ENCODE results near the gene SRGAP1.
"Not testable (repeated sequence)": the region's sequence is repeated elsewhere in the genome, so short reads cannot be mapped to it uniquely, and the experiment has no call there.

Gene SRGAP1

DNA sequence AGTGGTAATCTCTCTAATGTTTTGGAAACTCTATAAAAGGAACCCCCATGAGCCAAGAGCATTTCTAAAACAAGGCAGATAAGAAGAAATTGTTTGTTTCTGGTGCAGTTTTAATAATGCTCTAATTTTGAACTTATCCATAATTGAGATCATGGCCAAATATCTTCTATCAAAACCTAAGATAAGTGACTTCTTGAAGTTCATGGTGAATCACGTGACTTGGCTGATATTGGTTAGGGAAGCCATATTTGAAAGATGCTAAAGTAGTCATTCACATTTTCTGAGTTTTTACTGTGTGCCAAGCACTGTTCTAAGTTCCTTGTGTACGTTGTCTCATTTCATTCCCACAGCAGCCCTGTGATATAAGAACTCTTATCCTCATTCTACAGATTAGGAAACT is 219.7 kb downstream of the SRGAP1 start:
- no peak overlapping the region for H3K27ac ChIP-seq
- TF ChIP-seq, protein P1, sequence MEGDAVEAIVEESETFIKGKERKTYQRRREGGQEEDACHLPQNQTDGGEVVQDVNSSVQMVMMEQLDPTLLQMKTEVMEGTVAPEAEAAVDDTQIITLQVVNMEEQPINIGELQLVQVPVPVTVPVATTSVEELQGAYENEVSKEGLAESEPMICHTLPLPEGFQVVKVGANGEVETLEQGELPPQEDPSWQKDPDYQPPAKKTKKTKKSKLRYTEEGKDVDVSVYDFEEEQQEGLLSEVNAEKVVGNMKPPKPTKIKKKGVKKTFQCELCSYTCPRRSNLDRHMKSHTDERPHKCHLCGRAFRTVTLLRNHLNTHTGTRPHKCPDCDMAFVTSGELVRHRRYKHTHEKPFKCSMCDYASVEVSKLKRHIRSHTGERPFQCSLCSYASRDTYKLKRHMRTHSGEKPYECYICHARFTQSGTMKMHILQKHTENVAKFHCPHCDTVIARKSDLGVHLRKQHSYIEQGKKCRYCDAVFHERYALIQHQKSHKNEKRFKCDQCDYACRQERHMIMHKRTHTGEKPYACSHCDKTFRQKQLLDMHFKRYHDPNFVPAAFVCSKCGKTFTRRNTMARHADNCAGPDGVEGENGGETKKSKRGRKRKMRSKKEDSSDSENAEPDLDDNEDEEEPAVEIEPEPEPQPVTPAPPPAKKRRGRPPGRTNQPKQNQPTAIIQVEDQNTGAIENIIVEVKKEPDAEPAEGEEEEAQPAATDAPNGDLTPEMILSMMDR (conservative IDR thresholded peaks at IDR 0.05) = no peak

DNA sequence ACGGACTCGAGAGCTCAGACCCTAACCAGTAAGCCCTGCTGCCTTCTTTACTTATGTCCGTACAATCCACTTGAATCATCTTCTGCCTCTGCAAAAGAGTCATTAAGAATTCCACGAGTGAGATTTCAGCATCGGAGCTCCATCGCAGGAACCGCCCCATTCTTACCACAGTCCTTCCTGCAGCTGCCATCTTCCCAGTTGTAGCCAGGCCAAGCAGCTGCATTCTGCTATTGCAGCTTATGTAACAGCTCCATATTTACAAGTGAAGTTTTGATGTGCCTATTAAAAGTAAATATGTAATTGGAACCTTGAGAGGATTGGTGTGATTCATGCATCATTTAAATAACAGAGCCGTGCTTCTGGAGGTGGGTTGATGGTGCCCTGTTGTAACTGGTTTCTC is 220.2 kb downstream of the SRGAP1 start:
- TF ChIP-seq, protein P1 (conservative IDR thresholded peaks at IDR 0.05) = no peak
- H3K27ac ChIP-seq = no peak overlapping the region

DNA sequence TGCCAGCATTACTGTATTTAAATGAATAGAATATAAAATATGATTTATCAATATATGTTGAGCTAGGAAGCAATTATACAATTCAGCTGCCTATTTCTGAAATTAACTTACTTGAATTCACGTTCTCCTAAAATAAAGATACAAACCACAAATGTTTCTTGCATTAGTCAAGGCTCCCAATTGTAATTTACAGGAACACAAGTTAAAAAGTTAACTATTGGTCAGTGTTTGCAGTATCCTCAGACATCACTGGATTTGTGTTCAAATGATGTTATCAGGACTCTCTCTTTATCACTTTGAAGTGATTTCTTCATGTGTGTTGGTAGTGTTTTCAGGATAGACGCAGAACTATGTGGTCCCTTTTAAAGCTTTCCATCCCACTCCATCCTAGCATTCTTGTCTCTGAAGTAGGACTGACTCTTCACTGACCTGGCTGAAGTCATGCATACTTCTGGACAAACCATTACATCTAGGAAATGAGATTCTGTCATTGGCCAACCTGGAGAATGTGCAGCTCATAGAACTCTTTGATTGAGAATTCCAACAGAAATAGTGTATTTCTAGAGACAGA is 221.5 kb downstream of the SRGAP1 start:
- no peak overlapping the region for H3K27ac ChIP-seq
- TF ChIP-seq, protein P1 (conservative IDR thresholded peaks at IDR 0.05) = no peak

DNA sequence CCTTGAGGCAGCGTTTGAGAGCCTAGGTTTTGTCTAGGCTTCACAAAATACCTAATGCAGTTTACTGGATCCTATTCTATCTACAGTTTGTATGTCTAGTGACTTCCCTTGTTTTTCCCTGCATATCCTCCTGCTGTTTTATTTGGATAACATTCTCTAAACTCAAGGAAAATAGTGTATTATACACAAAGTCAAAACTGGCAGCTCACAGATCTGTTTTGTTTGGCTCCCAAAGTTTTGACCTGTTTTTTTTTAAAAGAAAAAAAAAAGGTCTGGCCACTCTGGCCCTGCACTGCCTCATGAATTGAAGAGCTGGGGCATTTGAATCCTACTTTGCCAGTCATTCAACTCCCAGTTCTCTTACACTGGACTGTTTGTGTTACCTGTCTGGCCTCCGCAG is 222.3 kb downstream of the SRGAP1 start:
- TF ChIP-seq, protein P1 (conservative IDR thresholded peaks at IDR 0.05) = no peak
- H3K27ac ChIP-seq = no peak overlapping the region

DNA sequence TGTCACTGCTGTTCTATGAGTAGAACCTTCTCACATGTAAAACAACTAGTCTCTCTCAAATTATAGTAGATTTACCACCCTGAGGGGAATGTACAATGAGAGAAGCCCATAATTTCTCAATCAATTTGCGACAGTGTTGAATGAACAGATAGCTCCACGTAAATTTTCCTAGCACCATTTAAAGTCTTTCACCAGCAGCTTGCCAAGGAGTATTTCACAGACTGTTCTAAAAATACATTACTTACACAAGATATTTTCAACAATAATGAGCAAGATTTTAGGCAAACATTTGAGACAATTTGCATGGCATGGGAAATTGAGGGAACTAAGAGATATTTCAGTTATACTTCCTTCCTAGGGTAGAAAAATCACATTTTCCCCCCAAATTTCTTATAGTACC is 226.0 kb downstream of the SRGAP1 start:
- no peak overlapping the region for H3K27ac ChIP-seq
- TF ChIP-seq, protein P1 (conservative IDR thresholded peaks at IDR 0.05) = no peak

DNA sequence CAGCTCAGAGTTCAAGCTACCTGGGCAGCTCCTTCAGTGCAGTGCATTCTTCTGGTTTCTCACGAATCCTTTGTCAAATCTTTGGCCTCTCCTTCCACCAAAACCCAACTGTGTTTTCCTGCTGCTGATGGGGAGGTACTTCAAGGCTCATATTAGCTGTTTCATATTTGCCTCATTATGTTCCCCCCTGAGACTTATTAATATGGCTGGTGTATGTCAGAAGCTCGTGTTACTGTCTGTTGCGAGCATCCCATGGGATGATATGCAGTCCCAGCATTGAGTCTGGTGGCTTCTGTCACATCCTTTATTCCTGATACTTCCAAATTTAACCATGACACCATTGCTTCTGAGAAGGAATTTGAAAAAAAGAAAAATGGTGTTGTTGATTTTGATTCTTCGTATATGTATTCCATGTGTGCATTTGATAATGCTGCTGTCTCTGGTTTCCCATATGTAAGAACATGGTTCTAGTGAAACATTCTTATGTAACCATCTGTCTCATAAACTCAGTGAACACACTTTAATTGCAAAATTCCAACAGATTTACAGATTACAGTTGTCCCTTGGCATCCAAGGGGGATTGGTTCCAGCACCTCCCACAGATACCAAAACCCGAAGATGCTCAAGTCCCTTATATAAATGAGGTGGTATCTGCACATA is 228.5 kb downstream of the SRGAP1 start:
- TF ChIP-seq, protein P1 (conservative IDR thresholded peaks at IDR 0.05) = no peak

DNA sequence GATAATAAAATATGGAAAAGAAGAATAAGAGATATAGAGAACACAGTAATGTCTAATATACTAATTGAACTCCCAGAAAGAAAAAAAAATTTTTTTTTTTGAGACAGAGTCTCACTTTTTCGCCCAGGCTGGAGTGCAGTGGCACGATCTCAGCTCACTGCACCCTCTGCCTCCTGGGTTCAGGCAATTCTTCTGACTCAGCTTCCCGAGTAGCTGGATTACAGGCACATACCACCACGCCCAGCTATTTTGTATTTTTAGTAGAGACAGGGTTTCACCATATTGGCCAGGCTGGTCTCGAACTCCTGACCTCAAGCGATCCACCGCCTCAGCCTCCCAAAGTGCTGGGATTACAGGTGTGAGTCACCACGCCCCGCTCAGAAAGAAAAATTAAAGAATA is 232.1 kb downstream of the SRGAP1 start:
- not testable (repeated sequence) for H3K27ac ChIP-seq

More for the DNA sequence above, 228.5 kb downstream of the SRGAP1 start:
- H3K27ac ChIP-seq = no peak overlapping the region

DNA sequence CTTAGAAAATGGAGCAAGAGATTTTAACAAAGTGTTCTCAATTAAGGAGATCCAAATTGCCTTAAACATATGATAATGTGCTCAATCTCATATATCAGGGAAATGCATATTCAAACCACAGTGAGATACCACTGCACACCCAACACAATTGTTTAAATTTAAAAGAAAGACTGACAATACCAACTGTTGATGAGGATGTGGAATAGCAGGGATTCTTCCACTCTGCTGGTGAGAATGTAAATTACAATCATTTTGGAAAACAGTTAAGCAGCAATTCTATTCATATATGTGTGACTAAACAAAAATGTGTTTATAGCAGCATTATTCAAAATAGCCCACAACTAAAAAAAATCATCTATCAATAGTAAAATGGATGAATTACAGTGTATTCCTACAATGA is 233.4 kb downstream of the SRGAP1 start:
- no peak overlapping the region for H3K27ac ChIP-seq
- TF ChIP-seq, protein P1 (conservative IDR thresholded peaks at IDR 0.05) = peak; percentile 67

All from VCaP (cell line).